HEK293 (cell line): ENCODE measurements around the gene TRIP11.
"Not testable (repeated sequence)": the region's sequence is repeated elsewhere in the genome, so short reads cannot be mapped to it uniquely, and the experiment has no call there.

Experiments used
- HOXC10 ChIP-seq: sonication (generic); formaldehyde crosslinking; IDR thresholded peaks from 2 replicates; pipeline ENCODE4 v1.8.1; 2023; ENCODE audit warnings: mild to moderate bottlenecking, missing genetic modification reagents
- HOXD13 ChIP-seq: sonication (generic); formaldehyde crosslinking; IDR thresholded peaks from 2 replicates; pipeline ENCODE4 v1.8.0; 2022; ENCODE audit warnings: missing genetic modification reagents, borderline replicate concordance
- MYNN ChIP-seq: fragments of 450-650 bp; formaldehyde crosslinking; IDR thresholded peaks from 2 replicates; pipeline ENCODE4 v1.5.1; 2016; ENCODE audit warnings: missing biosample characterization, missing genetic modification characterization, borderline replicate concordance
- OVOL3 ChIP-seq: fragments of 450-650 bp; formaldehyde crosslinking; IDR thresholded peaks from 2 replicates; pipeline ENCODE4 v1.5.1; 2016; ENCODE audit warnings: missing biosample characterization, missing genetic modification characterization
- ZBTB17 ChIP-seq: fragments of 450-650 bp; formaldehyde crosslinking; IDR thresholded peaks from 2 replicates; pipeline ENCODE4 v1.5.1; 2016; ENCODE audit warnings: missing biosample characterization, missing genetic modification characterization
- ZBTB20 ChIP-seq: fragments of 450-650 bp; formaldehyde crosslinking; IDR thresholded peaks from 2 replicates; pipeline ENCODE4 v1.5.1; 2016; ENCODE audit warnings: missing biosample characterization, missing genetic modification characterization
- ZBTB21 ChIP-seq: fragments of 450-650 bp; formaldehyde crosslinking; IDR thresholded peaks from 2 replicates; pipeline ENCODE4 v1.5.1; 2017; ENCODE audit warnings: missing biosample characterization, missing genetic modification characterization
- ZNF510 ChIP-seq: fragments of 450-650 bp; formaldehyde crosslinking; IDR thresholded peaks from 2 replicates; pipeline ENCODE4 v1.5.1; 2018; ENCODE audit warnings: mild to moderate bottlenecking, missing genetic modification characterization, missing biosample characterization; ENCODE audit not compliant: insufficient replicate concordance
- ZNF530 ChIP-seq: fragments of 450-650 bp; formaldehyde crosslinking; IDR thresholded peaks from 2 replicates; pipeline ENCODE4 v1.5.1; 2016; ENCODE audit warnings: low read depth, missing biosample characterization, missing genetic modification characterization
- TF ChIP-seq, protein P1 (sequence below): fragments of 450-650 bp; formaldehyde crosslinking; IDR thresholded peaks from 2 replicates; pipeline ENCODE4 v1.5.1; 2016; ENCODE audit warnings: missing biosample characterization, missing genetic modification characterization
- TF ChIP-seq, protein P2 (sequence below): fragments of 450-650 bp; formaldehyde crosslinking; IDR thresholded peaks from 2 replicates; pipeline ENCODE4 v1.5.1; 2017; ENCODE audit warnings: missing biosample characterization, mild to moderate bottlenecking, missing genetic modification characterization, moderate library complexity
- TF ChIP-seq, protein P3 (sequence below): fragments of 450-650 bp; formaldehyde crosslinking; IDR thresholded peaks from 2 replicates; pipeline ENCODE4 v1.5.1; 2016; ENCODE audit warnings: missing biosample characterization, missing genetic modification characterization
- TF ChIP-seq, protein P4 (sequence below): fragments of 450-650 bp; formaldehyde crosslinking; IDR thresholded peaks from 2 replicates; pipeline ENCODE4 v1.5.1; 2016; ENCODE audit warnings: missing biosample characterization, missing genetic modification characterization

DNA sequence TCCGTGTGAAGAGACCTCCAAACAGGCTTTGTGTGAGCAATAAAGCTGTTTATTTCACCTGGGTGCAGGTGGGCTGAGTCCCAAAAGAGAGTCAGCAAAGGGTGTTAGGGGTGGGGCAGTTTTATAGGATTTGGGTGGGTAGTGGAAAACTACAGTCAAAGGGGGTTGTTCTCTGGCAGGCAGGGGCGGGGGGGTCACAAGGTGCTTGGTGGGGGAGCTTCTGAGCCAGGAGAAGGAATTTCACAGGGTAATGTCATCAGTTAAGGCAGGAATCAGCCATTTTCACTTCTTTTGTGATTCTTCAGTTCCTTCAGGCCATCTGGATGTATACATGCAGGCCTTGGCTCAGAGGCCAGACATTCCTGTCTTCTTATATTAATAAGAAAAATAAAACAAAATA is 1.9 kb upstream of the TRIP11 start:
- TF ChIP-seq, protein P1, sequence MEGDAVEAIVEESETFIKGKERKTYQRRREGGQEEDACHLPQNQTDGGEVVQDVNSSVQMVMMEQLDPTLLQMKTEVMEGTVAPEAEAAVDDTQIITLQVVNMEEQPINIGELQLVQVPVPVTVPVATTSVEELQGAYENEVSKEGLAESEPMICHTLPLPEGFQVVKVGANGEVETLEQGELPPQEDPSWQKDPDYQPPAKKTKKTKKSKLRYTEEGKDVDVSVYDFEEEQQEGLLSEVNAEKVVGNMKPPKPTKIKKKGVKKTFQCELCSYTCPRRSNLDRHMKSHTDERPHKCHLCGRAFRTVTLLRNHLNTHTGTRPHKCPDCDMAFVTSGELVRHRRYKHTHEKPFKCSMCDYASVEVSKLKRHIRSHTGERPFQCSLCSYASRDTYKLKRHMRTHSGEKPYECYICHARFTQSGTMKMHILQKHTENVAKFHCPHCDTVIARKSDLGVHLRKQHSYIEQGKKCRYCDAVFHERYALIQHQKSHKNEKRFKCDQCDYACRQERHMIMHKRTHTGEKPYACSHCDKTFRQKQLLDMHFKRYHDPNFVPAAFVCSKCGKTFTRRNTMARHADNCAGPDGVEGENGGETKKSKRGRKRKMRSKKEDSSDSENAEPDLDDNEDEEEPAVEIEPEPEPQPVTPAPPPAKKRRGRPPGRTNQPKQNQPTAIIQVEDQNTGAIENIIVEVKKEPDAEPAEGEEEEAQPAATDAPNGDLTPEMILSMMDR = not testable (repeated sequence)
- not testable (repeated sequence) for TF ChIP-seq ZNF510; ZBTB21; MYNN (tag by site-specific recombination); ZBTB17 (tag by site-specific recombination); ZBTB20 (tag by site-specific recombination); OVOL3 (tag by site-specific recombination); HOXC10 (CRISPR knock-in tag); ZNF530 (tag by site-specific recombination); HOXD13 (CRISPR knock-in tag)
- TF ChIP-seq, protein P2, sequence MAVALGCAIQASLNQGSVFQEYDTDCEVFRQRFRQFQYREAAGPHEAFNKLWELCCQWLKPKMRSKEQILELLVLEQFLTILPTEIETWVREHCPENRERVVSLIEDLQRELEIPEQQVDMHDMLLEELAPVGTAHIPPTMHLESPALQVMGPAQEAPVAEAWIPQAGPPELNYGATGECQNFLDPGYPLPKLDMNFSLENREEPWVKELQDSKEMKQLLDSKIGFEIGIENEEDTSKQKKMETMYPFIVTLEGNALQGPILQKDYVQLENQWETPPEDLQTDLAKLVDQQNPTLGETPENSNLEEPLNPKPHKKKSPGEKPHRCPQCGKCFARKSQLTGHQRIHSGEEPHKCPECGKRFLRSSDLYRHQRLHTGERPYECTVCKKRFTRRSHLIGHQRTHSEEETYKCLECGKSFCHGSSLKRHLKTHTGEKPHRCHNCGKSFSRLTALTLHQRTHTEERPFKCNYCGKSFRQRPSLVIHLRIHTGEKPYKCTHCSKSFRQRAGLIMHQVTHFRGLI (tag by site-specific recombination) = not testable (repeated sequence)
- TF ChIP-seq, protein P3, sequence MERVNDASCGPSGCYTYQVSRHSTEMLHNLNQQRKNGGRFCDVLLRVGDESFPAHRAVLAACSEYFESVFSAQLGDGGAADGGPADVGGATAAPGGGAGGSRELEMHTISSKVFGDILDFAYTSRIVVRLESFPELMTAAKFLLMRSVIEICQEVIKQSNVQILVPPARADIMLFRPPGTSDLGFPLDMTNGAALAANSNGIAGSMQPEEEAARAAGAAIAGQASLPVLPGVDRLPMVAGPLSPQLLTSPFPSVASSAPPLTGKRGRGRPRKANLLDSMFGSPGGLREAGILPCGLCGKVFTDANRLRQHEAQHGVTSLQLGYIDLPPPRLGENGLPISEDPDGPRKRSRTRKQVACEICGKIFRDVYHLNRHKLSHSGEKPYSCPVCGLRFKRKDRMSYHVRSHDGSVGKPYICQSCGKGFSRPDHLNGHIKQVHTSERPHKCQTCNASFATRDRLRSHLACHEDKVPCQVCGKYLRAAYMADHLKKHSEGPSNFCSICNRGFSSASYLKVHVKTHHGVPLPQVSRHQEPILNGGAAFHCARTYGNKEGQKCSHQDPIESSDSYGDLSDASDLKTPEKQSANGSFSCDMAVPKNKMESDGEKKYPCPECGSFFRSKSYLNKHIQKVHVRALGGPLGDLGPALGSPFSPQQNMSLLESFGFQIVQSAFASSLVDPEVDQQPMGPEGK (tag by site-specific recombination) = not testable (repeated sequence)
- TF ChIP-seq, protein P4, sequence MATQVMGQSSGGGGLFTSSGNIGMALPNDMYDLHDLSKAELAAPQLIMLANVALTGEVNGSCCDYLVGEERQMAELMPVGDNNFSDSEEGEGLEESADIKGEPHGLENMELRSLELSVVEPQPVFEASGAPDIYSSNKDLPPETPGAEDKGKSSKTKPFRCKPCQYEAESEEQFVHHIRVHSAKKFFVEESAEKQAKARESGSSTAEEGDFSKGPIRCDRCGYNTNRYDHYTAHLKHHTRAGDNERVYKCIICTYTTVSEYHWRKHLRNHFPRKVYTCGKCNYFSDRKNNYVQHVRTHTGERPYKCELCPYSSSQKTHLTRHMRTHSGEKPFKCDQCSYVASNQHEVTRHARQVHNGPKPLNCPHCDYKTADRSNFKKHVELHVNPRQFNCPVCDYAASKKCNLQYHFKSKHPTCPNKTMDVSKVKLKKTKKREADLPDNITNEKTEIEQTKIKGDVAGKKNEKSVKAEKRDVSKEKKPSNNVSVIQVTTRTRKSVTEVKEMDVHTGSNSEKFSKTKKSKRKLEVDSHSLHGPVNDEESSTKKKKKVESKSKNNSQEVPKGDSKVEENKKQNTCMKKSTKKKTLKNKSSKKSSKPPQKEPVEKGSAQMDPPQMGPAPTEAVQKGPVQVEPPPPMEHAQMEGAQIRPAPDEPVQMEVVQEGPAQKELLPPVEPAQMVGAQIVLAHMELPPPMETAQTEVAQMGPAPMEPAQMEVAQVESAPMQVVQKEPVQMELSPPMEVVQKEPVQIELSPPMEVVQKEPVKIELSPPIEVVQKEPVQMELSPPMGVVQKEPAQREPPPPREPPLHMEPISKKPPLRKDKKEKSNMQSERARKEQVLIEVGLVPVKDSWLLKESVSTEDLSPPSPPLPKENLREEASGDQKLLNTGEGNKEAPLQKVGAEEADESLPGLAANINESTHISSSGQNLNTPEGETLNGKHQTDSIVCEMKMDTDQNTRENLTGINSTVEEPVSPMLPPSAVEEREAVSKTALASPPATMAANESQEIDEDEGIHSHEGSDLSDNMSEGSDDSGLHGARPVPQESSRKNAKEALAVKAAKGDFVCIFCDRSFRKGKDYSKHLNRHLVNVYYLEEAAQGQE = not testable (repeated sequence)
